WTC11 (cell line): ENCODE data around the gene SLC25A28. TPM values are rescaled to one million over a fixed set of nuclear protein-coding genes. Genes with fewer than 3 reads are reported as not detected.

Experiments used
- ATAC-seq: fragments of 200-7000 bp; cut with Tn5 transposase; 2 replicates; pipeline ENCODE4 v1.10.0; 2021; ENCODE audit warnings: mild to moderate bottlenecking, moderate library complexity
- CTCF ChIA-PET: fragments of 300-600 bp; sonication (Branson Sonifier 250); formaldehyde crosslinking; loops from one replicate; lab custom pipeline; 2021; ENCODE audit warnings: antibody characterized with exemption; lab: Charles Lee
- POLR2A ChIA-PET: fragments of 350-600 bp; sonication (Branson Sonifier 250); formaldehyde crosslinking; loops from one replicate; lab custom pipeline; 2021; ENCODE audit warnings: antibody characterized with exemption; lab: Charles Lee
- DNase-seq: peaks from one replicate; pipeline ENCODE4 v3.0.0; 2021; ENCODE audit warnings: low spot score
- H3K27ac Mint-ChIP-seq: 2 replicates; pipeline ENCODE4 v1.8.0; 2021; ENCODE audit warnings: mixed read lengths
- H3K27me3 Mint-ChIP-seq: 2 replicates; pipeline ENCODE4 v1.8.0; 2021; ENCODE audit warnings: low read depth, mild to moderate bottlenecking, moderate library complexity, mixed read lengths
- H3K36me3 Mint-ChIP-seq: 2 replicates; pipeline ENCODE4 v1.8.0; 2021; ENCODE audit warnings: mixed read lengths
- H3K4me1 Mint-ChIP-seq: 2 replicates; pipeline ENCODE4 v1.8.0; 2022; ENCODE audit warnings: mixed read lengths
- H3K4me3 Mint-ChIP-seq: 2 replicates; pipeline ENCODE4 v1.8.0; 2021; ENCODE audit warnings: mild to moderate bottlenecking, moderate library complexity, mixed read lengths
- H3K9me3 Mint-ChIP-seq: 2 replicates; pipeline ENCODE4 v1.8.0; 2021; ENCODE audit warnings: mixed read lengths
- FOXJ3 ChIP-seq: sonication (generic); formaldehyde crosslinking; IDR thresholded peaks from 2 replicates; pipeline ENCODE4 v1.9.0; 2021; ENCODE audit warnings: missing genetic modification reagents, mild to moderate bottlenecking, borderline replicate concordance
- FOXK1 ChIP-seq: sonication (generic); formaldehyde crosslinking; IDR thresholded peaks from 2 replicates; pipeline ENCODE4 v1.8.0; 2022; ENCODE audit warnings: mild to moderate bottlenecking, moderate library complexity, missing genetic modification reagents
- GRHL2 ChIP-seq: fragments of 250-450 bp; sonication (Bioruptor Pico); IDR thresholded peaks from 2 replicates; pipeline ENCODE4 v1.8.0; 2022; ENCODE audit warnings: mild to moderate bottlenecking, moderate library complexity; ENCODE audit not compliant: insufficient replicate concordance, severe bottlenecking
- JUN ChIP-seq: sonication (generic); formaldehyde crosslinking; IDR thresholded peaks from 2 replicates; pipeline ENCODE4 v1.8.0; 2023; ENCODE audit warnings: mild to moderate bottlenecking, missing genetic modification reagents
- NFYB ChIP-seq: sonication (generic); formaldehyde crosslinking; conservative IDR thresholded peaks from 2 replicates; pipeline ENCODE4 v1.8.0; 2022; ENCODE audit warnings: low read depth, missing genetic modification reagents
- OVOL2 ChIP-seq: fragments of 250-450 bp; sonication (Bioruptor Pico); IDR thresholded peaks from 2 replicates; pipeline ENCODE4 v1.9.0; 2021; ENCODE audit warnings: mild to moderate bottlenecking, borderline replicate concordance
- SP1 ChIP-seq: sonication (generic); formaldehyde crosslinking; conservative IDR thresholded peaks from 2 replicates; pipeline ENCODE4 v1.8.1; 2022; ENCODE audit warnings: missing genetic modification reagents
- TP53 ChIP-seq: sonication (generic); formaldehyde crosslinking; IDR thresholded peaks from 2 replicates; pipeline ENCODE4 v1.8.1; 2023; ENCODE audit warnings: mild to moderate bottlenecking, missing genetic modification reagents
- ZNF219 ChIP-seq: sonication (generic); formaldehyde crosslinking; IDR thresholded peaks from 2 replicates; pipeline ENCODE4 v1.8.0; 2023; ENCODE audit warnings: missing genetic modification reagents, mild to moderate bottlenecking, borderline replicate concordance
- ZNF317 ChIP-seq: sonication (generic); formaldehyde crosslinking; IDR thresholded peaks from 2 replicates; pipeline ENCODE4 v1.8.1; 2023; ENCODE audit warnings: low read depth, mild to moderate bottlenecking, moderate library complexity, missing genetic modification reagents, borderline replicate concordance
- ZNF396 ChIP-seq: fragments of 250-450 bp; sonication (Bioruptor Pico); IDR thresholded peaks from 2 replicates; pipeline ENCODE4 v1.8.0; 2021; ENCODE audit warnings: mild to moderate bottlenecking, moderate library complexity, borderline replicate concordance
- ZNF532 ChIP-seq: fragments of 250-450 bp; sonication (Bioruptor Pico); IDR thresholded peaks from 2 replicates; pipeline ENCODE4 v1.9.0; 2021; ENCODE audit warnings: mild to moderate bottlenecking, borderline replicate concordance
- total RNA-seq: library from RNA; stranded (reverse); gene quantifications from 3 replicates; pipeline ENCODE4 v1.2.3, GENCODE V29; 2021
- TF ChIP-seq, protein P1 (sequence below): sonication (generic); formaldehyde crosslinking; conservative IDR thresholded peaks from 2 replicates; pipeline ENCODE4 v1.8.1; 2023; ENCODE audit warnings: mild to moderate bottlenecking, low read depth, missing genetic modification reagents, moderate library complexity
- TF ChIP-seq, protein P2 (sequence below): sonication (generic); formaldehyde crosslinking; IDR thresholded peaks from 2 replicates; pipeline ENCODE4 v1.8.1; 2022; ENCODE audit warnings: missing genetic modification reagents, borderline replicate concordance
- TF ChIP-seq, protein P3 (sequence below): sonication (generic); formaldehyde crosslinking; IDR thresholded peaks from 2 replicates; pipeline ENCODE4 v1.8.0; 2022; ENCODE audit warnings: mild to moderate bottlenecking, missing genetic modification reagents

Gene SLC25A28
- total RNA-seq, 1 experiment from 2014 or later, result 18.2 TPM

- no peak for TF ChIP-seq JUN (CRISPR knock-in tag)
- TF ChIP-seq, all 79 proteins: peak for 0
Measured at GRCh38 chr10:99569253-99569939, 50.8 kb downstream of the SLC25A28 start (continued).

DNA sequence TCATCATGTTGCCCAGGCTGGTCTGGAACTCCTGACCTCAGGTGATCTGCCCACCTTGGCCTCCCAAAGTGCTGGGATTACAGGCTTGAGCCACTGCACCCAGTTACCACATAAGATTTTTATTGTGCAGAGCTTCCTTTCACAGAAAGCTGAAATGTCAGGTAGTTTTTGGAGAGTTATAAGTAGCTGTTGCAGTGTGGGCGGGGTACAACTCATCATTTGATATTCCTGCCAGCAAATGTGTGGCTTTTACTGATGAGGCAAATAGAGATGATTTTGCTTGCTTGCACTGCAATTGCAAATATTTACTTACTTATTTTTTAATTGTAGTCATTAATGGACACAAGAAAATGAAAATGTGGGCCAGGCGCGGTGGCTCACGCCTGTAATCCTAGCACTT is 55.1 kb downstream of the SLC25A28 start:
- no peak overlapping the region for H3K4me3 Mint-ChIP-seq
- TF ChIP-seq, protein P1, sequence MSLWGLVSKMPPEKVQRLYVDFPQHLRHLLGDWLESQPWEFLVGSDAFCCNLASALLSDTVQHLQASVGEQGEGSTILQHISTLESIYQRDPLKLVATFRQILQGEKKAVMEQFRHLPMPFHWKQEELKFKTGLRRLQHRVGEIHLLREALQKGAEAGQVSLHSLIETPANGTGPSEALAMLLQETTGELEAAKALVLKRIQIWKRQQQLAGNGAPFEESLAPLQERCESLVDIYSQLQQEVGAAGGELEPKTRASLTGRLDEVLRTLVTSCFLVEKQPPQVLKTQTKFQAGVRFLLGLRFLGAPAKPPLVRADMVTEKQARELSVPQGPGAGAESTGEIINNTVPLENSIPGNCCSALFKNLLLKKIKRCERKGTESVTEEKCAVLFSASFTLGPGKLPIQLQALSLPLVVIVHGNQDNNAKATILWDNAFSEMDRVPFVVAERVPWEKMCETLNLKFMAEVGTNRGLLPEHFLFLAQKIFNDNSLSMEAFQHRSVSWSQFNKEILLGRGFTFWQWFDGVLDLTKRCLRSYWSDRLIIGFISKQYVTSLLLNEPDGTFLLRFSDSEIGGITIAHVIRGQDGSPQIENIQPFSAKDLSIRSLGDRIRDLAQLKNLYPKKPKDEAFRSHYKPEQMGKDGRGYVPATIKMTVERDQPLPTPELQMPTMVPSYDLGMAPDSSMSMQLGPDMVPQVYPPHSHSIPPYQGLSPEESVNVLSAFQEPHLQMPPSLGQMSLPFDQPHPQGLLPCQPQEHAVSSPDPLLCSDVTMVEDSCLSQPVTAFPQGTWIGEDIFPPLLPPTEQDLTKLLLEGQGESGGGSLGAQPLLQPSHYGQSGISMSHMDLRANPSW, result no peak
- no peak for TF ChIP-seq FOXK1 (CRISPR knock-in tag)
- TF ChIP-seq ZNF532, result no peak
- TF ChIP-seq OVOL2 (CRISPR knock-in tag), result no peak
- no peak for TF ChIP-seq ZNF219 (CRISPR knock-in tag)
- no peak for TF ChIP-seq SP1 (CRISPR knock-in tag)
- TF ChIP-seq TP53 (CRISPR knock-in tag), result no peak
- no peak for TF ChIP-seq NFYB (CRISPR knock-in tag)
- TF ChIP-seq, all 79 proteins: peak for 0
- ChIA-PET CTCF (interaction anchor here (1.2 to 1.6 kb wide), 2 partner anchors 33 to 47 kb away, joined by 4 to 8 read pairs; no protein-coding TSS in a partner anchor), POLR2A (no interaction called here)
- DNase-seq (no peak), ATAC-seq (no peak)
- H3K27ac Mint-ChIP-seq, result no peak overlapping the region
- no peaks in the 10 kb centered on the region for H3K36me3 Mint-ChIP-seq
- H3K9me3 Mint-ChIP-seq, result no peaks in the 10 kb centered on the region
- H3K4me1 Mint-ChIP-seq, result peaks cover 17% of the 10 kb centered on the region
- no peaks in the 10 kb centered on the region; the same call in 1 of the 2 replicates for H3K27me3 Mint-ChIP-seq

DNA sequence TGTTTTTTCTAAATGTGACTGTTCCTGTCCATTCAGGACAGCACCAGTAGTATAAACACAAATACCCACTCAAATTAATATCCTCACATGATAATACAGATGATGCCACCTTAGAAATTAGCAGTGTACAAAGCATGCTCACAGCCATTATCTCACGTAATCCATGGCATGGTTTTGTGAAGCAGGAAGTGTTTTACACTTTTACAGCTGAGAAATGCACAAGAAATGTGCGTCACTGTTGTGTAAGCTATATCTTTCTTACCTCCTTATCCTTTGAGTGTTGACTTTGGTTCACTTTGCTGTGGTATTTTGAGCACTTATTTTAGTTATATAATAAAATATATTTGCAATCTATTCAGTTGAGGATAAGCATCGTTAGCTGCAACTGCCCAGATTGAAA is 55.9 kb downstream of the SLC25A28 start:
- ChIA-PET POLR2A (no interaction called here), CTCF (interaction anchor here (1.6 kb wide), 1 partner anchor 48 kb away, joined by 8 read pairs; no protein-coding TSS in a partner anchor)
- Mint-ChIP-seq H3K27ac (no peak overlapping the region), H3K27me3 (no peaks in the 10 kb centered on the region; the same call in 1 of the 2 replicates), H3K36me3 (no peaks in the 10 kb centered on the region), H3K4me1 (peaks cover 15% of the 10 kb centered on the region), H3K4me3 (no peak overlapping the region), H3K9me3 (no peaks in the 10 kb centered on the region)
- TF ChIP-seq, protein P2, sequence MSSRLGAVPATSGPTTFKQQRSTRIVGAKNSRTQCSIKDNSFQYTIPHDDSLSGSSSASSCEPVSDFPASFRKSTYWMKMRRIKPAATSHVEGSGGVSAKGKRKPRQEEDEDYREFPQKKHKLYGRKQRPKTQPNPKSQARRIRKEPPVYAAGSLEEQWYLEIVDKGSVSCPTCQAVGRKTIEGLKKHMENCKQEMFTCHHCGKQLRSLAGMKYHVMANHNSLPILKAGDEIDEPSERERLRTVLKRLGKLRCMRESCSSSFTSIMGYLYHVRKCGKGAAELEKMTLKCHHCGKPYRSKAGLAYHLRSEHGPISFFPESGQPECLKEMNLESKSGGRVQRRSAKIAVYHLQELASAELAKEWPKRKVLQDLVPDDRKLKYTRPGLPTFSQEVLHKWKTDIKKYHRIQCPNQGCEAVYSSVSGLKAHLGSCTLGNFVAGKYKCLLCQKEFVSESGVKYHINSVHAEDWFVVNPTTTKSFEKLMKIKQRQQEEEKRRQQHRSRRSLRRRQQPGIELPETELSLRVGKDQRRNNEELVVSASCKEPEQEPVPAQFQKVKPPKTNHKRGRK (CRISPR knock-in tag), result no peak
- TF ChIP-seq GRHL2 (CRISPR knock-in tag) (no peak), ZNF317 (CRISPR knock-in tag) (no peak), NFYB (CRISPR knock-in tag) (no peak), FOXJ3 (no peak), ZNF396 (CRISPR knock-in tag) (no peak)
- TF ChIP-seq, protein P3, sequence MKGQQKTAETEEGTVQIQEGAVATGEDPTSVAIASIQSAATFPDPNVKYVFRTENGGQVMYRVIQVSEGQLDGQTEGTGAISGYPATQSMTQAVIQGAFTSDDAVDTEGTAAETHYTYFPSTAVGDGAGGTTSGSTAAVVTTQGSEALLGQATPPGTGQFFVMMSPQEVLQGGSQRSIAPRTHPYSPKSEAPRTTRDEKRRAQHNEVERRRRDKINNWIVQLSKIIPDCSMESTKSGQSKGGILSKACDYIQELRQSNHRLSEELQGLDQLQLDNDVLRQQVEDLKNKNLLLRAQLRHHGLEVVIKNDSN (CRISPR knock-in tag), result no peak
- no peak for ATAC-seq
- no peak for DNase-seq
